Endothelial cell of umbilical vein (primary cell): ENCODE measurements around the gene NF2. TPM values are rescaled to one million over a fixed set of nuclear protein-coding genes. Genes with fewer than 3 reads are reported as not detected.

Experiments
- BruUV-seq: library from RNA; stranded (reverse); fragments of 400-500 nt; replicated peaks from 2 replicates; lab custom pipeline; 2021; lab: Mats Ljungman, UMichigan
- CTCF ChIA-PET: fragments of 300-600, 350-600 bp; sonication (Branson Sonifier 250); formaldehyde crosslinking; loops from one replicate; lab custom pipeline; 2021; ENCODE audit warnings: antibody characterized with exemption, inconsistent platforms; lab: Charles Lee
- POLR2A ChIA-PET: fragments of 300-600, 350-600 bp; sonication (Branson Sonifier 250); formaldehyde crosslinking; loops from one replicate; lab custom pipeline; 2021; ENCODE audit warnings: antibody characterized with exemption, inconsistent platforms; lab: Charles Lee
- DNase-seq: peaks from one replicate; pipeline ENCODE4 v3.0.0-alpha.2; 2011; ENCODE audit warnings: low read depth, low spot score
- FAIRE-seq: peaks from 2 replicates; lab custom pipeline; 2011; peaks lifted over from hg19 to GRCh38; lab: Jason Lieb, UNC
- H2AFZ ChIP-seq: 2 replicates; pipeline ENCODE4 v1.6.0; 2012; ENCODE audit warnings: low read depth, low read length, control low read depth, inconsistent platforms
- H3K27ac ChIP-seq: 2 replicates; pipeline ENCODE4 v1.5.1; 2011; ENCODE audit warnings: low read depth, mild to moderate bottlenecking, control low read depth, low read length, moderate library complexity; ENCODE audit not compliant: insufficient read depth
- H3K27me3 ChIP-seq, 2 experiments: 2 replicates each; pipeline versions ENCODE4 v1.6.0 to v1.6.1; 2011; ENCODE audit warnings: low read length in 2 of 2, mixed read lengths in 1 of 2; ENCODE audit not compliant: control insufficient read depth in 2 of 2, insufficient read depth in 2 of 2
- H3K36me3 ChIP-seq, 2 experiments: 2 replicates in 1 of 2; 3 replicates in 1 of 2; pipeline ENCODE4 v1.5.1; 2011; ENCODE audit warnings: low read length in 2 of 2, mild to moderate bottlenecking in 1 of 2, moderate library complexity in 1 of 2; ENCODE audit not compliant: control insufficient read depth in 2 of 2, insufficient read depth in 2 of 2; ENCODE audit errors: extremely low read depth in 1 of 2
- H3K4me1 ChIP-seq: 3 replicates; pipeline ENCODE4 v1.5.1; 2011; ENCODE audit warnings: mild to moderate bottlenecking, low read length; ENCODE audit not compliant: control insufficient read depth, insufficient read depth; ENCODE audit errors: extremely low read depth
- H3K4me2 ChIP-seq: 2 replicates; pipeline ENCODE4 v1.6.1; 2011; ENCODE audit warnings: low read length, control low read depth, mixed read lengths; ENCODE audit not compliant: insufficient read depth
- H3K4me3 ChIP-seq, 3 experiments: fragments of 200-600 bp in 1 of 3; sonication (generic), shearing (Covaris generic) in 1 of 3; replicated peaks in 1 of 3; 2 replicates each; pipeline ENCODE4 v1.5.1; 2011 to 2016; ENCODE audit warnings: control low read depth in 3 of 3, low read length in 3 of 3, mild to moderate bottlenecking in 2 of 3, inconsistent platforms in 1 of 3, low read depth in 1 of 3, moderate library complexity in 1 of 3; ENCODE audit not compliant: insufficient read depth in 1 of 3
- H3K79me2 ChIP-seq: 2 replicates; pipeline ENCODE4 v1.6.0; 2012; ENCODE audit warnings: low read length, inconsistent platforms; ENCODE audit not compliant: control insufficient read depth, insufficient read depth
- H3K9ac ChIP-seq: replicated peaks from 2 replicates; pipeline ENCODE3; 2011; ENCODE audit warnings: low read length, control low read depth; ENCODE audit not compliant: insufficient read depth; ENCODE audit errors: extremely low read depth
- H3K9me1 ChIP-seq: replicated peaks from 3 replicates; pipeline ENCODE4 v1.6.0; 2011; ENCODE audit warnings: mild to moderate bottlenecking, low read length; ENCODE audit not compliant: control insufficient read depth, insufficient read depth; ENCODE audit errors: extremely low read depth
- H3K9me3 ChIP-seq: replicated peaks from 2 replicates; pipeline ENCODE4 v1.5.1; 2012; ENCODE audit warnings: low read length, inconsistent platforms; ENCODE audit not compliant: control insufficient read depth, insufficient read depth
- H4K20me1 ChIP-seq: replicated peaks from 2 replicates; pipeline ENCODE3; 2011; ENCODE audit warnings: mild to moderate bottlenecking, low read length; ENCODE audit not compliant: control insufficient read depth, insufficient read depth; ENCODE audit errors: extremely low read depth
- CTCF ChIP-seq, 2 donors: IDR thresholded peaks; 1 replicate in 1 of 2; 2 replicates in 1 of 2; pipeline ENCODE4 v1.5.1; 2011; ENCODE audit warnings: low read length in 2 of 2, mild to moderate bottlenecking in 2 of 2, moderate library complexity in 2 of 2, control low read depth in 1 of 2, inconsistent platforms in 1 of 2, low read depth in 1 of 2; ENCODE audit not compliant: insufficient read depth in 1 of 2; ENCODE audit errors: extremely low read depth in 1 of 2
- EZH2 ChIP-seq: IDR thresholded peaks from 2 replicates; pipeline ENCODE4 v1.6.1; 2012; ENCODE audit warnings: borderline replicate concordance, low read depth, mild to moderate bottlenecking, moderate library complexity, low read length, inconsistent platforms; ENCODE audit not compliant: severe bottlenecking
- FOS ChIP-seq: IDR thresholded peaks from 2 replicates; pipeline ENCODE4 v1.6.1; 2011; ENCODE audit warnings: mild to moderate bottlenecking, low read length, moderate library complexity, borderline replicate concordance; ENCODE audit not compliant: insufficient read depth
- GATA2 ChIP-seq: IDR thresholded peaks from 2 replicates; pipeline ENCODE4 v1.7.0; 2011; ENCODE audit warnings: low read depth, mild to moderate bottlenecking, moderate library complexity, mixed read lengths, low read length; ENCODE audit not compliant: insufficient read length, insufficient read depth
- JUN ChIP-seq: IDR thresholded peaks from 2 replicates; pipeline ENCODE4 v1.6.1; 2011; ENCODE audit warnings: borderline replicate concordance, low read depth; ENCODE audit not compliant: insufficient read length, insufficient read depth
- MYC ChIP-seq: IDR thresholded peaks from one replicate; pipeline ENCODE4 v1.6.1; 2011; ENCODE audit warnings: mild to moderate bottlenecking, low read depth, low read length
- POLR2A ChIP-seq: IDR thresholded peaks from 2 replicates; pipeline ENCODE4 v1.6.1; 2012; ENCODE audit warnings: low read depth, mild to moderate bottlenecking, control low read depth, low read length
- POLR2AphosphoS5 ChIP-seq: IDR thresholded peaks from 2 replicates; pipeline ENCODE4 v1.6.1; 2012; ENCODE audit warnings: low read depth, mild to moderate bottlenecking, control low read depth, low read length, moderate library complexity; ENCODE audit not compliant: insufficient read depth
- dilution Hi-C: fragments of 300-500 bp; cut with MboI; formaldehyde crosslinking; loops from one replicate; pipeline ENCODE4 v1.15.0; 2019; ENCODE audit warnings: low sequenced_read_pairs; ENCODE audit not compliant: extremely low pct_ligation_motif_present
- intact Hi-C: fragments of 100-400 bp; cut with micrococcal nuclease; formaldehyde crosslinking; loops from one replicate; pipeline ENCODE4 v1.10.0; 2022
- polyA plus RNA-seq, 4 experiments: library from polyadenylated mRNA; depleted of rRNA in 3 of 4; stranded (reverse) in 3 of 4; unstranded in 1 of 4; fragments of >200 nt; gene quantifications; 2 replicates each; pipeline versions ENCODE4 v1.2.1 to v1.2.3, GENCODE V29; 2011 to 2012; ENCODE audit warnings: missing spikeins in 1 of 4
- total RNA-seq: library from RNA; stranded (reverse); gene quantifications from 2 replicates; pipeline ENCODE4 v1.2.3, GENCODE V29; 2021
- TF ChIP-seq, protein P1 (sequence below): IDR thresholded peaks from 2 replicates; pipeline ENCODE4 v1.6.1; 2011; ENCODE audit not compliant: insufficient read depth, insufficient read length

NF2 gene
- total and polyA plus RNA-seq, 2 donors (not counting 3 experiments of a cell fraction or from before 2014, with no cell fraction given) = 27.8 to 115 TPM

DNA sequence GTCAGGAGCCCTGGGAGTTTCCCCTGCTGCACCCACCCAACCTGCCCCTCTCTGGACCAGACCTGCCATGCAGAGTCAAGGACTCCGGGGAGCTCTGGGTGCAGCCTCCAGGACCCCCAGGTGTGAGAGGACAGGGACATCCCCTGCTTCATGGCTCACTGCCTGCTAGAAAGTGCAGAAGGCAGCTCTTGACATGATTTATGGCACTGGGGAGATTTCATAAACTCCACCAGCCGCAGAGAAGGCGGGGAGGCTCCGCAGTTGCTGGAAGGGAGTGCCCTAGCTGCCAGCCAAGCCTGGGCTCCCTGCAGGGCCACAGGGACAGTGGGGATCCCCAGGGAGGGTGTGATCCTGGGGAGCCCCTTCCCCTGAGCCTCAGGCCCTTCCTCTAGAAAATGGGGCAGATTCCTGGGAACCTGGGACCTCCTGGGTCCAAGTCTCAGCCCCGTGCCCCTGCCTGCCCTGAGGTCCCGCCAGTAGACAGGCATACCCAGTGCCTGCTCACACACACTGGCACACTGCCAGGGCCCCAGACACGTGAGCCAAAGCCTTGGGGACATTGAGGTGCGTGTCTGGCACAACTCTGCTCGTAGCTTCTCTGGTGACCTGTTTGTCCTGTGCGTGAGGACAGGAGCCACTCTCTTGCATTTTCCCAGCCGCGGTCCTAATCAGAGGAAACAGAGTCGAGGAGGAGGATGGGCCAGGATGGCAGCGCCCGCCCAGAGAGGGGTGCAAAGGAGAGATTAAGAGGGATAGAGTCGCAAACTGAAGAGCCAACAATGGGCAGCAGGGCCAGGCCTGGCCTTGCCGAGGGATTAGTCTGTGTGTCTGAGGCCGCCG, 130.1 kb downstream of the NF2 start:
- dilution Hi-C loops = no loop called here
- CTCF ChIA-PET = interaction anchor here (1.3 kb wide), 2 partner anchors 11 to 17 kb away, joined by 3 to 4 read pairs; no protein-coding TSS in a partner anchor
- BruUV-seq = no TSS peak

More for the DNA sequence above, 130.1 kb downstream of the NF2 start:
- no peaks in the 10 kb centered on the region for H3K9me1 ChIP-seq
- no peak overlapping the region for H3K4me2 ChIP-seq
- no peaks in the 10 kb centered on the region for H3K4me1 ChIP-seq
- no peak overlapping the region for H3K27ac ChIP-seq
- no peaks in the 10 kb centered on the region for H3K79me2 ChIP-seq
- DNase-seq (no peak), FAIRE-seq (no peak)
- intact Hi-C loops = no loop called here
- POLR2A ChIA-PET = no interaction called here
- no peak overlapping the region for H3K9ac ChIP-seq
- no peaks in the 10 kb centered on the region for H4K20me1 ChIP-seq
- H3K4me3 ChIP-seq = no peak overlapping the region
- H3K36me3 ChIP-seq = peaks cover 0 to 2% of the 10 kb centered on the region in 2 experiments
- H3K9me3 ChIP-seq = no peaks in the 10 kb centered on the region
- H2AFZ ChIP-seq = no peak overlapping the region
- H3K27me3 ChIP-seq = no peaks in the 10 kb centered on the region
- TF ChIP-seq MYC (no peak), POLR2AphosphoS5 (no peak), CTCF (IDR thresholded peaks at IDR 0.05; ENCODE audit: extremely low read depth in 1 of 2, insufficient read depth in 1 of 2, low read depth in 1 of 2, low read length in 2 of 2) (no peak), POLR2A (no peak), FOS (no peak), JUN (no peak), GATA2 (no peak), EZH2 (no peak)
- TF ChIP-seq, protein P1, sequence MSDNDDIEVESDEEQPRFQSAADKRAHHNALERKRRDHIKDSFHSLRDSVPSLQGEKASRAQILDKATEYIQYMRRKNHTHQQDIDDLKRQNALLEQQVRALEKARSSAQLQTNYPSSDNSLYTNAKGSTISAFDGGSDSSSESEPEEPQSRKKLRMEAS = no peak
